HG03196 (cell line): ENCODE data around the gene RPIA.
"Not testable (repeated sequence)": the region's sequence is repeated elsewhere in the genome, so short reads cannot be mapped to it uniquely, and the experiment has no call there.

Source experiments
- ATAC-seq: cut with Tn5 transposase; IDR thresholded peaks from one replicate; pipeline ENCODE4 v1.9.1; 2021; ENCODE audit not compliant: unreplicated experiment

The RPIA gene

DNA sequence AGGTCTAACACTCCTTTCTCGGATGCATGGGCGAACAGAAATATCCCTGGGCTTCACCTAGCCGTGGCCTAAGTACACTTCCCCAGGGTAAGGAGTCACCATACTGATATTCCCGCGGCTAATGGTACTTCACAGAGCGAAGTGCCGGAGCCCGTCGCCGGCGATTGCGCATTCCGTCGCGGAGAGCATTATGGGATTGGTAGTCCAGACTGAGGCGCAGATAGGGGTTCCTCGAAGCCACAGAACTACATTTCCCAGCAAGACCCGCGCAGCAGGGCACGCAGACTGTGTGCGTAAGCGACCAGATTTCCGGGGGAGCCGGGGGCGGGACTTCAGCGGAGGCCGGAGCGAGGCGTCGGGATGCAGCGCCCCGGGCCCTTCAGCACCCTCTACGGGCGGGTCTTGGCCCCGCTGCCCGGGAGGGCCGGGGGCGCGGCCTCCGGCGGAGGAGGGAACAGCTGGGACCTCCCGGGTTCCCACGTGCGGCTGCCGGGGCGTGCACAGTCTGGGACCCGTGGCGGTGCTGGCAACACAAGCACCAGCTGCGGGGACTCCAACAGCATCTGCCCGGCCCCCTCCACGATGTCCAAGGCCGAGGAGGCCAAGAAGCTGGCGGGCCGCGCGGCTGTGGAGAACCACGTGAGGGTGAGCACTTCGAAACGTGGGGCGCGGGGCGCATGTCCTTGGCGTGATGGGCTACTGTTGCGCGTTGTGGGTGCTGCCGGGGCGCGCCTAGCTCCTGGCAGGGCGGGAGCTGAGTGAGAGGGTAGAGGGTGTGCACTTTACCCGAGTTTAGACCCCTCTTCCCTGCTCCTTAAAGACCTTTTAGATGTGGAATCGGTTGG lies at the start of gene RPIA:
Gene RPIA, plus strand, starts transcription at position 335 of the 845 bp plus-strand sequence. Its CDS starts 26 bp downstream, at position 361.
- ATAC-seq: peak; percentile 97

DNA sequence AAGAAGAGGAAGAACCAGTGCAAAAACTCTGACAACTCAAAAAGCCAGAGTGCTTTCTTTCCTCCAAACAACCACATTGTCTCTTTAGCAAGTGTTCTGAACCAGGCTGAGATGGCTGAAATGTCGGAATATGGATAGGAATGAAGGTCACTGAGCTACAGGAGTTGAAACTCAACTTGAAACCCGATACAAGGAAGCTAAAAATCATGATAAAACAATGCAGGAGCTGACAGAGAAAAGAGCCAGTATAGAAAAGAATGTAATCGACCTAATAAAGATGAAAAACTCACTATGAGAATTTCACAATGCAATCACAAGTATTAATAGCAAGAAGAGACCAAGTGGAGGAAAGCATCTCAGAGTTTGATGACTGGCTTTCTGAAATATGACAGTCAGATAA lies 49.2 kb upstream of the RPIA start:
- no peak for ATAC-seq

DNA sequence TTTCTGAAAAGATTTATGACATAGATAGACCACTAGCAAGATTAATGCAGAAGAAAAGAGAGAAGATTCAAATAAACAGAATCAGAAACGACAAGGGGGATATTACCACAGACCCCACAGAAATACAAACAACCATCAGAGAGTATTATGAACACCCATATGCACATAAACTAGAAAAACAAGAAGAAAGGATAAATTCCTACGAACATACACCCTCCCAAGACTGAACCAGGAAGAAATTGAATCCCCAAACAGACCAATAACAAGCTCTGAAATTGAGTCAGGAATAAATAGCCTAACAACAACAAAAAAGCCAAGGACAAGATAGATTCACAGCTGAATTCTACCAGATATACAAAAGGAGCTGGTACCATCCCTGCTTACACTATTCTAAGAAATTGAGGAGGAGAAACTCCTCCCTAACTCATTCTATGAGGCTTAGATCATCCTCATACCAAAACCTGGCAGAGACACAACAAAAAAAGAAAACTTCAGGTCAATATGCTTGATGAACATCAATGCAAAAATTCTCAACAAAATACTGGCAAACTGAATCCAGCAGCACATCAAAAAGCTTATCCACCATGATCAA lies 46.1 kb upstream of the RPIA start:
- ATAC-seq: not testable (repeated sequence)

DNA sequence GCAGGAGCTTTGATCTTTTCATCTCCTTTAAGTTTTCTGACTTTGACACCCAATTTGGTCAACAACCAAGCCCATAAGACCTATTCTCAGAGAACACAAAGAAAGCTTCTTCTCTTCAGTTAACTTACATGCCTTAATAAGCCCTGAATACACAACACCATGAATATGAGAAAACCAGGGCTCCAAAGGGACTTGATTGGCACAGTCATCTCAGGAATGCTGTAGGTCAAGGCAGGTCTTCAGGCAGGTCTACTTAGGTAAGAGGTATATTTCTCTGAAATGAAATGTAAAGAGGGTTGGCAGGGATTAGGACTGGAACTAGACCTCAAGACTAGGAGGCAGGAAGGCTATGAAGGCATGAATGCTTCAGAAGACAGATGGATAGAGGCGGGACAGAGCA lies 39.8 kb upstream of the RPIA start:
- ATAC-seq: no peak

DNA sequence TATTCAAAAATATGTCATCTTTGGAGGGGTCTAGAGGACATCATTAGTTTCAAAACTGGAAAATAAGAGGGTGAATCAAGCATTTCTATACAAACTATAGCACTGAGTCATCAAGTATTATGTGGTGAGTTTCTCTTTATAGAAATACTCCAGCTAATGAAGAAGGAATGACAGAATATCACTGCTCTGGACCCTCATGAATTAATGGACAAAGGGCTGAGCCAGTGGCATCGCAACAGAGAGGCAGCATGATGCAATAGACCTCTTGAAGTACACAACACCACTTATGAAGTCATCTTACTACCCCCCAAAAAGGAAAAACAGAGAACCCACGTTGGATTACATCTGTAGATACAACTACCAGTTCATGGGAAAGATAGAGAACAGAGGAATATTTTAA lies 36.8 kb upstream of the RPIA start:
- no peak for ATAC-seq

DNA sequence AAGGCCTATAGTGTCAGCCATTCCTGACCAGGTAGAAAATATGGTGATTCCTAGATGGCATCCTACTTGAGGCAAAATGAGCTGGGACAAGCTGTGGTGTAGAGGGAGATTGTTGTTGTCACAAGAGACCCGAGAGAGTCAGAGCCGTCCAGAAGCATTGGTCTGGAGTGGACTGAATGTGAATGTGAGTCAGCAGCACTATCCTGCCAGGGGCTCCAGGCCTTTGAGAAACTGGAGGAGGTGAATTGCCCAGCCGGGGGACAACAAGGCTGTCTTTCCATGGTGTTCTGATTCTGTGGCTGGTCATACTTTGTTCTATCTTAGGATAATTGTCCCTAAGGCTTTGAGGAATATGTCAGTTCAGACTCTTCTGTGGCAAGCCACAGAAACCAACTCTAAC lies 34.8 kb upstream of the RPIA start:
- no peak for ATAC-seq

DNA sequence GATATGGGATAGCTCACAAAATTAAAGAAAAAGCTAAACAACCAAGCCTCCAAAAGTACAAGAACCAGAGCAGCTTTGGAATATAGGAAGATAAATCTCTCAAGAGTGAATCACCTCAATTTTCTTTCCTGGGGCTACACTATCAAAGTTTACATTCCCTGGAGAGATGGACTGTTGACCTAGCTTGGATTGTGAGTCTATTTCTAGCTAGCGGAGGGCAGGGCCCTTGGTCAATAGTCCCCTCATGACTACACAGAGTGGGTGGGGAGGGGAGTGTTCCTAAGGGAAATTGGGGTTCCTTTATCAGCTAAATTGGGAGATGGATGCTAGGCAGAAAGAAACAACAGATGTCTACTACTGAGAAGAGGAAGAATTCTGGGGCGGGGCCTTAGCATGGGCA lies 34.3 kb upstream of the RPIA start:
- no peak for ATAC-seq

DNA sequence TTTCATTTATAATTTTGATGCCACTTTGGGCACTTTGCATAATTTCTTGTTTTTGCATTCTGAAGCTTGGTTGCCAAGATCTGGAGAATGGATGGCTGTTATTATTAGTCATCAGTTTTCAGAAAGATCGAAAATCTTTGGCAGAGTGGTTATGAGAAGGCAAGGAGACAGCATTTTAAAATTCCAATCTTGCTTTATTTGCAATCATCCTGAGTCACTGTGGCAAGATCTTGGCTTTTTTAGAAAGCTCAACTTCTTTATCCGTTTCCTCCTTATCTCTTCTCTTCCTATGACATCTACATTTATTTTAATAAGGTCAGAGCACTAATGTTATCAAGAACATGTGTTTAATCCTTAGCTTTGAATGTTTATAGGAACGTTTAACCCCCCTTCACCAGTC lies 33.1 kb upstream of the RPIA start:
- no peak for ATAC-seq

DNA sequence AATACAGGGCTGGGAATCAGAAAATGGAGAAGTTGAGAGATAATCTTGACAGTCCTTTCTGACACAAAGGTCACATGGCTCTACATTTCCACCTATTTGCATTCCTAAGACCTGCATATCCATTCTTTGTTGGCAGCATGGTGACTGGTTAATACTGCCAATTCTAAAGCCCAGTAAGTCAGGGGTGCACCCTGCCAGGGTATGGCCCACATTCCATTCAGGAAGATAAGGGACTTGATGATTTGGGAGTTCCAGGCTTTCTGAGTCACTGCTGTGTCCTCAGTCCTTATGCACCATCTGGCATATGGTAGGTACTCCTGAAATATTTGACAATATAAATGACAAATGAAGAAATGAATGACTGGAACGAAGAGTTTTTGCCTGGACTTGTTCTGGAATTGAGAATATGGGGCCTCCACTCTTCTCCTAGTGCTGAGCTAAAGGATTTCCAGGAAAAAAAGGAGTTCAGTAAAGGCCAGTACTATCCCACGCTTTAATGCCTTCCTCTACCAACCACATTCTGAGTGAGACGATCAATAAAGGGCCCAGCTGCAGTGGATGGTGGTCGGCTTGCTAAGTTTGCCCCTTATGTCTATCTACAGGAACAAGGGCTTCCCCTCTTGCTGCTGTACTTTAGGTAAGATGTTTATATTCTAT lies 32.5 kb upstream of the RPIA start:
- no peak for ATAC-seq

DNA sequence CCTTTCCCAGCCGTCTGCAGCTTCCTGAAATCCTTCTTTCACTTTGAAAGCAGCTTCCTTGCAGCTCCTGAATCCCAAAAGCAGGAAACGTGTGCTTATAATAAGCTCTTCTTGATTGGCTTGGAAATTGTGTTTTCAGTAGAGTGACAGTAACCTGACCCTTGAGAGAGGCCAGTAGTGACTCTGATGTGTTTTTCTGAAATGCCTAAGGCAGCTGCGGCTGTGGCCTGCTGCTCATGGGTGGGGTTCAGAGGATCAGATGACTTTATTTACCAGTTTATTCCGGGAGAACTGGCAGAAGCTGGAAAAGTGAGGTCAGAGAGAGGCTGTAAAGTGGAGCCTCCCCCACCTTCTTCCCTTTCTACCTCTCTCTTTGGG lies 31.9 kb upstream of the RPIA start:
- ATAC-seq: no peak

DNA sequence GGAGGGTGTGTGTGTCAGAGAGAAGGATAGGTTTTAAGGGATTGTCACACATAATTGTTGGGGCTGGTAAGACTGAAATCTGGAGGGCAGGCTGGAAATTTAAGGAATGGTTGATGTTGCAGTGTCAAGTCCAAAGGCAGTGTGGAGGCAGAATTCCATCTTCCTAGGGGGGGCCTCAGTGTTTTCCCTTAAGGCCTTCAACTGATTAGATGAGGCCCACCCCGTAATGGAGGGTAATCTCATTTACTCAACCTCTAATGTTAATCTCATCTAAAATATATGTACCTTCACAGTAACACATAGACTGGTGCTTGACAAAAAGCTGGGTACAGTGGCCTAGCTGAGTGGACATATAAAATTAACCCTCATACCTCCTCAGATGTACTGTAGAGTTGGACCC lies 30.9 kb upstream of the RPIA start:
- ATAC-seq: no peak

DNA sequence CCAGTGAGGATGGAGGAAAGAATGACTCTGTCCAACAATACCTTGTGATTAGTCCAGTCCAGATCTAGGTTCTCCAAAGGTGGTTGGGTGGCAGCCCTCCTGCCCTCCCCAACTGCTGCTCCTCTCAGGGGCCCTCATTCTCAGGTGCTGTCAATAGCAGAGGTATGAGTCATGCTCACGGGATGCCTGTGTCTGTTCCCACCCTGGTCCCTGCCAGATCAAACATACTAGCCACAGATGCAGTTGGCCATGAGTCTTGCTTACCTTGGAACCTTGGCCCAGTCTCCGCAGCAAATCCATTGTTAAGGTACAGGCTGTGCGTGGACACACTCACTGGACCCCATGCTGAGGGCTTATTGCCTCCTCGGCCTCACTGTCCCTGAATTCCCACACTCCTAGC lies 24.9 kb upstream of the RPIA start:
- ATAC-seq: no peak

DNA sequence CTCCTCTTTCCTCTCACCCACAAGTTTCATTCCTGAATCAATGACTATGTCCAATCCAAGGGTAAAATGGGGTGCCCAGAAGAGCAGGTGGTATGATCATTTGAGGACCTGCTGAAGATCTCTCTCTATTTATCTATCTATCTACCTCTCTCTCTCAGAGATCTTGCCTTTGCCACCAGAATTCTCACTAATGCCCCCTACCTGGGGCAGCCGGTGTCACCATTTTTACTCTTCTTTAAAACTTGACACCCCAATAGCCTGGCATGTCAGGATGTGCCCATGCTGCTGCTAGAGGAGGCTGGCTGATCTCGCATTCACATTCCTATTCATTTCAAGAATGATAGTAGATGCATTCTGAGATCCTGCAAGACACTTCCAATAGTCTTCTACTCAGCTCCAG lies 24.3 kb upstream of the RPIA start:
- no peak for ATAC-seq

DNA sequence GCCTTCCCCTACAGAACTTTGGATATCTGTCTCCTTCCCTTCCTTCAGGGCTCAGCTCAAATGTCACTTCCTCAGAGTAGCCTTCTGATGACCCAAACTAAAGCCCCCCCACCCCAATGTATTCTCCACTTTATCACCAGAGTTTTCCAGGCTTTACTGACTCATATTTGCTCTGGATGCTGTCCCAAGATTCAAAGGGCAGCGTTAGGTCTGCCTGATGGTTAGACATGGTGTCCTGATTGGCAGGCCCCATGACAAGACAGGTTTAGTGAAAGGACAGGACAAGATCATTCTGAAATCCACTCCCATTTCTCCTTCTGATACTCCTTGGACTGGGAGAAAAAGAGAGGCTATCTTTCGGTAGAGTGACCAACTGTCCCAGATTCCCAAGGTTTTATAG lies 22.6 kb upstream of the RPIA start:
- ATAC-seq: no peak

DNA sequence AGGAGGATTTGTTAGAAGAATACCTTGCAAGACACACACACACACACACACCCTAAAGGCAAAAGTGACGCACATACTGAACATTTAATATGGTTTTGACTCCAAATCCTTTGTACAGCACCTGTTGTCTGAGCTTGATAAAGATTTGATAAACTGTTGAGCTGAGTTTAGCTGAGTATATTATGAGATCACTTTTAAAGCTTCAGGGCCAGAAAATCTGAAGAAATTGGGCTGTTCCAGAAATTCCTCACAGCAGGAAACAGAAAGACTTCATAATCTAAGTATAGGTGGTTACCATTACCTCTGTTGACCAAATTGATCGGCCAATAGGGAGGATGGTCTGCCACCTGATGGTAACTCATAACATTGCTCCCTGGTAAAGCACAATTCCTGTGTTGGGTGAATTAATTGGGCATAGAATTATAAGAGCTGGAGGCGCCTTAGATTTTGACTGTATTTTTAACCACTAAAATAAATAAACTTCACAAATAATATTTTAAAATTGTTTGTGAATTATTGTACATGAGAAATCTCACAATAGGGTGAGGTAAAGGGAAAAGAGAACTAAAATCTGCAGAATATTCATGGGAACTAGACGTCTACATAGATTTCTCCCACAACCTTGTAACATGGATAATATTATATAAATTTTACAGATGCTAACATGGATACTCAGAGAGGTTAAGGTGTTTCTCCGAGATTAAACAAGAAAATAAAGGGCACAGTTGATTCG lies 21.8 kb upstream of the RPIA start:
- ATAC-seq: peak; percentile 66

DNA sequence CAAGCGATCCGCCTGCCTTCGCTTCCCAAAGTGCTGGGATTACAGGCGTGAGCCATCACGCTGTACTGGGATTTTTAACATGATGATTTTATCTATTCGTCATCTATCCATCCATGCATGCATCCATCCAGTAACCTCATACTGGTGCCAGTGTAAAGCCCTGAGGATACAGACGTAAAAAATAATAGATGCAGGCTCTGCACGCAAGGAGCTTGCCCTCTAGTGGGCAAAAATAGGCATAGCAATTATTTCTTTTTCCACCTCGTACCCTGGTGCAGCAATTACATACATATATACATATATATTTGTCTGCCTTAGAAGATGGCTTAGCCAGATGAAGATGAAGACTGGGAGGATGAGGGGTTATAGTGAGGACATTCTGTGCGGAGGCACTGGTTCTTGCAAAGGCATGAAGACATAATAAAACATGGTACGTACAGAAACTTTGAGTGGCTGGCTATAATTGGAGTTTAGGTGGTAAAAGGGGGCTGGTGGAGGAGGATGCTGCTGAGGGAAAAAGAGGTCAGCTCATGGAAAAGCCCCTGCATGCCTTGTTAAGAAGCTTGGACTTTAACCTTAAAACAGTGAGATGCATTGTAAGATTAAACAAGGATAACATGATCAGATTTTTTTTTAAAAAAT lies 19.6 kb upstream of the RPIA start:
- ATAC-seq: no peak

DNA sequence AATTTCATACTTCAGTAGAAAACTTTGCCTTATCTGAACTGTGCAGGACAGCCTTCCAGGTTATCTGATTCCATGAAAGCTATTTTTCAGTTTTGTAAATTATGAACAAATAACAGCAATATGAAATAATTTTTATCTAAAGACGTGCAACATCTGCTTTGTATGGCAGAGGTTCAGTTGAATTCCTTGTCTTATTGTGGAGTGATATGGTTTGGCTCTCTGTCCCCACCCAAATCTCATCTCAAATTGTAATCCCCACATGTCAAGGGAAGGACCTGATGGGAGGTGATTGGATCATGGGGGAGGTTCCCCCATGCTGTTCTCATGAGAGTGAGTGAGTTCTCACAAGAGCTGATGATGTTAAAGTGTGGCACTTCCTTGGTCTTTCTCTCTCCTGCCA lies 18.1 kb upstream of the RPIA start:
- no peak for ATAC-seq

DNA sequence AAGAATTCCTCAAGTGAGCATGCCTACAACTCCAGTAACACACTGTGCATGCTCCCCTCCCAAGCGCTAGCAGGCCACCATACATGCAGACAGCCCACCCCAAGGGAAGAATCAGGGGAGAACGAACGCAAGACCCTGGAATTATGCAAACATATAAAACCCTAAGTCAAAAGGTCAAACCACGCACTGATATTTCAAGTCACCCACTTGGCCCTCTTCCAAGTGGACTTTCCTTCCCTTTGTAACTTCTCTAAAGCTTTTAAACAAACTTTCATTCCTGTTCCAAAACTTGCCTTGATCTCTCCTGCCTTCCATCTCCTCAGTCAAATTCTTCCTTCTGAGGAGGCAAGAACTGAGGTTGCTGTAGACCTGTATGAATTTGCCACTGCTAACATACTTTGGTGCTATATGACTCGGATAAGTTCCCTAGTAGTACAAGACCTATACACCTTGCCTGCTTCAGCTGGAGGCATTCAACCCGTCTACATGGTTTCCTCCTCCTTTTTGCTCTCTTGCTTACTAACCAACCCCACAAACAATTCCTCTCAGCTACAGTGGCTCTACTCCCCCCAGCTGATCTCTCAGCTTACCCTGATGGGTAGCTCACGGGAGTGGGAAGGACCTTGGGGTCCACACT lies 11.1 kb upstream of the RPIA start:
- no peak for ATAC-seq

DNA sequence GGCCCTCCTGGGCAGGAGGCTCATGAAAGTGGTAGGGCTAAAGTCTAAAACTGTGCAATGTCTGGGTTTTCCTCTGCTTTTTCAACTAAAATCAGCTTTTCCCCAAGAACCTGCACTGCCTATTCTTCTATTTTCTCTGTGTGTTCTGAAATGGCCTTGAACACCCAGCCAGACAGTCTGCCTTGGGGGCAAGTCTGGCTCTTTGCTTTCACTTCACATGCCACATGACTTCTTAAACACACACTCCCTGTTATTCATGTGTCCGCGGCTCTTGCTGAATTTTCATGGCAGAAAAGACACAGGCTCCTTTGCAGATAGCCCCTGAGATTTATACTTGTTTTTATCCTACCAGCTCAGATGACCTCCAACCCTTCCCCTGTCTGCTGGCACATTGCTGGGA lies 10.6 kb upstream of the RPIA start:
- ATAC-seq: no peak

DNA sequence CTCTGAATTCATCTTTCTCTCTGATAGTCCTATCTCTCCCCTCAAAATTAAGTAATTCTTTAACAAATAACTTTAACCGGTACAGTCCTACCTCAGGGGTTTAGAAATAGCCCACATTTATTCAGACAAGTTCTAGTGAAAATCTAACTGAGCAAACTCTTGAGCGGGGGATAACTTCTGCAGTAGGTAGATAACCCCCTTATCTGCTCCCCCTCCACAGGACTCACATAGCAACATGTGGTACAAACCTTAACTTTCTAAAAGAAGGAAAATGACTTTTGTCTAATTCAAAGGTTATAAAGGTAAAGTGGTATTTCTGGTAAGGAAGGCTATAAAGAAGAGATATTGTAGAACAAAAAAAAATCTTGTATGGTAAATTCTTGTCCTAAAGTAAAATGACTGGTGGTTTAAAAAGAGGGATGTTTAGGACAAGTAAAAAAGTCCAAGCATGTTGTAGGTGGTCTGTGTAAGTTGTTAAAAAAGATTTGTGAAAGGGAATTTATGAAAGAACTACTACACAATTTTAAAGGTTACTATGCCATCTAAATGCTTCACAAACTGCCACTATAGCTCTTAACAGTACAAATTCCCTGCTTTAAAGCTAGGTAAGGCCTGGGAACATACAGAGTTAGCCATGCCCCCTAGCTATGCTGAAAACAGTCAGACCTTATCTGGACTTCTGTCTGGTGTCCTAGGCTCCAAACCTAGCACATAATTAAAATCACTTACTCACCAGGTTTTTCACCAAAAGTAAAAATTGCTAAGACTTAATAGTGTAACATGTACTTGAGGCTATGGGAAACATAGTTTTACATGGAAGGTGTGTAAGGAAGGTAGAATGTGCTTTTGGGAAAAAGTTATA lies 8.1 kb upstream of the RPIA start:
- ATAC-seq: no peak
